Common myeloid progenitor, CD34-positive (primary cell): ENCODE measurements around the gene ARF5.

Experiments used
- CTCF ChIA-PET: fragments of 350-600 bp; sonication (Branson Sonifier 250); formaldehyde crosslinking; loops from one replicate; lab custom pipeline; 2021; ENCODE audit warnings: antibody characterized with exemption; lab: Charles Lee
- POLR2A ChIA-PET: fragments of 350-600 bp; sonication (Branson Sonifier 250); formaldehyde crosslinking; loops from one replicate; lab custom pipeline; 2021; ENCODE audit warnings: antibody characterized with exemption; lab: Charles Lee
- DNase-seq, 3 donors: peaks; one replicate each; pipeline versions ENCODE4 v3.0.0 to v3.0.0-alpha.2; 2013
- H3K27ac ChIP-seq, 2 experiments: 1 replicate in 1 of 2; 2 replicates in 1 of 2; pipeline ENCODE4 v1.7.0; 2013; ENCODE audit warnings: inconsistent platforms in 2 of 2, low read length in 2 of 2, mild to moderate bottlenecking in 2 of 2, low read depth in 1 of 2, moderate library complexity in 1 of 2; ENCODE audit not compliant: severe bottlenecking in 2 of 2, insufficient read depth in 1 of 2, poor library complexity in 1 of 2
- H3K27me3 ChIP-seq, 5 experiments: replicated peaks in 2 of 5; 1 replicate in 3 of 5; 2 replicates in 2 of 5; pipeline versions ENCODE4 v1.6.1 to v1.7.0; 2013; ENCODE audit warnings: low read length in 4 of 5, mild to moderate bottlenecking in 2 of 5, moderate library complexity in 2 of 5, inconsistent platforms in 1 of 5; ENCODE audit not compliant: insufficient read depth in 5 of 5, control insufficient read depth in 4 of 5
- H3K36me3 ChIP-seq, 4 experiments: 1 replicate in 2 of 4; 2 replicates in 2 of 4; pipeline versions ENCODE4 v1.6.1 to v1.7.0; 2013; ENCODE audit warnings: low read length in 3 of 4, control low read depth in 1 of 4, mild to moderate bottlenecking in 1 of 4; ENCODE audit not compliant: control insufficient read depth in 4 of 4, insufficient read depth in 4 of 4
- H3K4me1 ChIP-seq, 4 experiments: 1 replicate in 3 of 4; 2 replicates in 1 of 4; pipeline versions ENCODE4 v1.6.1 to v1.7.1; 2013; ENCODE audit warnings: low read length in 3 of 4, mild to moderate bottlenecking in 3 of 4, control low read depth in 1 of 4, inconsistent platforms in 1 of 4, moderate library complexity in 1 of 4; ENCODE audit not compliant: control insufficient read depth in 4 of 4, insufficient read depth in 4 of 4; ENCODE audit errors: control extremely low read depth in 1 of 4
- H3K4me3 ChIP-seq, 7 experiments: 1 replicate in 4 of 7; 2 replicates in 3 of 7; pipeline versions ENCODE4 v1.5.1 to v1.7.0; 2013; ENCODE audit warnings: mild to moderate bottlenecking in 7 of 7, low read length in 6 of 7, moderate library complexity in 6 of 7, inconsistent platforms in 2 of 7, low read depth in 2 of 7, control low read depth in 1 of 7; ENCODE audit not compliant: insufficient read depth in 4 of 7, control insufficient read depth in 1 of 7; ENCODE audit errors: extremely low read depth in 1 of 7
- H3K9me3 ChIP-seq, 5 experiments: 1 replicate in 4 of 5; 2 replicates in 1 of 5; pipeline versions ENCODE4 v1.6.1 to v1.7.1; 2013; ENCODE audit warnings: low read length in 4 of 5, mild to moderate bottlenecking in 2 of 5, inconsistent platforms in 1 of 5, low read depth in 1 of 5, moderate library complexity in 1 of 5; ENCODE audit not compliant: control insufficient read depth in 4 of 5, insufficient read depth in 2 of 5; ENCODE audit errors: control extremely low read depth in 1 of 5
- WGBS: methylation state at CpG from one replicate; pipeline ENCODE4 v1.1.5; 2013; ENCODE audit not compliant: insufficient coverage; 5-methylcytosine and 5-hydroxymethylcytosine counted together

The ARF5 gene

DNA sequence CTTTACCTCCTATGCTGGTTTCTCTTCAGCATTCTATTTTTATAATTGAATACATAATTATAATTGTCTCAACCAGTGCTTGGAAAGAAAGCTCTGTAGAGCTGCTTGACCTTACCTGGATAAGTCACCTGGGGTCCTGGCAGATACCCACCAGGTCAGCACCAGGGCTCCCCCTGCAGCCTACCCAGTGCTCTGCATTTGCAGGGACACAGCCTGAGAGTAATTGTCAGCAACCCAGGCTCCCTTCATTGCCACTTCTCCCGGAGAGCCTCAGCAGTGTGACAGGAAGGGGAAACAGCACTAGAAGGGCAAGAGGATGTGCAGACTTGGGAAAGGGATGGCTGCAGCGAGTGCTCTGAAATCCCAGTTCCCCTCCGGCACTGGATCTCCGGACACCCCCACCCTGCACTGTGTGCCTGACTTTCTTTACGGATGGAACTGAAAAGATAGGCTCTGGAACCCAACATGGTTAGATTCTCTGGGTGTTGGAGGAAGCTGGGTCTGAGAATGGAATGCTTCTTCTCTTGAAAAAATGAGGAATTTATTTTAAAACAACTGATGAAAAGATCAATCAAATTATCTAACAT, 41.1 kb downstream of the ARF5 start:
- CTCF ChIA-PET, result interaction anchor here (0.6 to 2.6 kb wide), 5 partner anchors 13 to 182 kb away, joined by 3 to 11 read pairs (median 4); partner anchors contain the start of gene ARF5
- 0% methylated on average over 1 of the region's 5 CpGs for WGBS
- peak overlapping the region in 1 of 7 experiments; percentile 53 for H3K4me3 ChIP-seq
- no peaks in the 10 kb centered on the region for H3K36me3 ChIP-seq
- POLR2A ChIA-PET, result no interaction called here
- no peak overlapping the region for H3K27ac ChIP-seq
- no peaks in the 10 kb centered on the region for H3K9me3 ChIP-seq
- peak in 2 of 3 donors; percentile 17 to 22 for DNase-seq
- H3K27me3 ChIP-seq, result peaks cover 0 to 4% (median 2%) of the 10 kb centered on the region in 5 experiments
- H3K4me1 ChIP-seq, result peaks cover 0 to 3% (median 0%) of the 10 kb centered on the region in 4 experiments

DNA sequence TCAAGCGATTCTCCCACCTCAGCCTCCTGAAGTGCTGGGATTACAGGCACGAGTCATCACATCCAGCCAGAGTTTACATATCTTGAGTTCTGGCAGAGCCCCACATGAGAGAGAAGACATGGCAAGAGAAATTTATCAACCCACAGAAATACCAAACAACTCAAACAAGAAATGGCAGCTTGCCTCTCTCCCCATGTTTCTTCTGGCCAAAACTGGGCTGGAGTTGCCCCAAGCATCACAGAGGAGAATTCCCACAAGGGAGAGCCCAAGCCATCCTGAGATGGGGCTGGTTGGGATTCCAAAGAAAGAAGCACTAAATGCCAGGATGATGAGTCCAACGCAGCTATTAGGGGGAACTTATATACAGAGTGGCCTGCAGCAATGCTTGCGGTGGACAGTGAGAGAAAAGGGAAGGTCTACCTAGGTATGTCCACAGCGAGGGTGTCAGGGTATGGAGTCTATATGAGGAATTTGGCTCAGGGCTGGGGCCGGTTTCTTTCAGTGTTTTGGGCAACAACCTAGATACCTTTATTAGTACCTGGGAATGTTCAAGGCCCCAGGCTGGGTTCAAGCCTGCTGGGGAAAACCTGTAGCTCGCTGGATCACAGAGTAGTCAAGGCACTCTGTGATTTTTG, 44.2 kb downstream of the ARF5 start:
- H3K9me3 ChIP-seq, result no peaks in the 10 kb centered on the region
- peaks cover 0 to 3% (median 0%) of the 10 kb centered on the region in 4 experiments for H3K4me1 ChIP-seq
- H3K4me3 ChIP-seq, result no peak overlapping the region
- H3K36me3 ChIP-seq, result no peaks in the 10 kb centered on the region
- CTCF ChIA-PET, result no interaction called here
- WGBS, result 88% methylated on average over 5 of the region's 7 CpGs
- DNase-seq, result no peak
- H3K27ac ChIP-seq, result no peak overlapping the region
- H3K27me3 ChIP-seq, result no peaks in the 10 kb centered on the region
- POLR2A ChIA-PET, result interaction anchor here (0.7 kb wide), 1 partner anchor 15 kb away, joined by 3 read pairs; no protein-coding TSS in a partner anchor

DNA sequence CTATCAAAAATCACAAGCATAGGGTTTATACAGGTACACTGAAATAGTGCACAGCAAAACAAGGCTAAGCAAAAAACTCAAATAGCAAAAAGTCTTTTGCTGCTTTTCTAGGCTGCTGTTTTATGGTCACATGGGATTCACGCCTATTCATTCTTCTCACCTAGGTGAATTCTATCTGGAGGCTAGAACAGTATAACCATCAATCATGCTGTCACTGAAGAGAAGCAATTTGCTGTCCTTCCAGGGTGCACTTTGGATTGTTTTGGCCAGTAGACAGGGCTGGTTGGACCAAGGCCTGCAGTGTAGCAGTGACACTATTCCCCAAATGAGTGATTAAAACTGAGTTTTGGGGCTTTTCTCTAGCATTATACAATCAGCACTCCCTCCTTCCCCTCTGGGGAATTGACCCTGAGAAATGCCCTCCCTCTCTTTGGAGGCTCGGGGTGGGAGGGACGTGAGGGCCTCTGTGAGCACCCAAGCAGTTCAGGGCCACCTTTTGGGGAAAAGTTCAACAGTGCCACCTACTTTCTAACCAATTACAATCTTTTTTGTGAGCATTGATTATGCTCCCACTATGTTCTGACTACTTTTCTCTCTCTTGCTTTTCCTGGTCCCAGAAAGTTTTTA, 47.6 kb downstream of the ARF5 start:
- 100% methylated on average over 1 of the region's 3 CpGs for WGBS
- CTCF ChIA-PET, result no interaction called here

DNA sequence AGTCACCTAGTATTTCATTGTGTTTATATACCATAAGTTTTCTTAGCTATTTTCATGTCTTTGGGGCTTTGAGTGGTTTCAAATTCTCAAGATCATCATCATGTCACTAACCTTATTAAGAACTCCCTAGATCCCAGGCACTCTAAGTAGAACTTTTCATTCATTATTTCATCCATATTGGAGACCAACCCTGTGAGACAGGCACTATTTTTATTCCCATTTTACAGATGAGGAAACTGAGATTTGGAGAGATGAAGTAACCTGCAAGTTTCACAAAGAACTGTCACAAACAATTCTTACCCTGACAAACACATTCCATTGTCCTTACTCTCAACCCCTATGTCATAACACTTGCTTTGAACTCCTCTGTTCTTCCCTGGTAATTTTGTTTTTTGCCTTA, 50.0 kb downstream of the ARF5 start:
- H3K27me3 ChIP-seq, result no peaks in the 10 kb centered on the region
- CTCF ChIA-PET, result interaction anchor here (1.0 kb wide), 1 partner anchor 8 kb away, joined by 3 read pairs; no protein-coding TSS in a partner anchor
- H3K4me3 ChIP-seq, result no peak overlapping the region
- POLR2A ChIA-PET, result interaction anchor here (0.7 kb wide), 1 partner anchor 663 kb away, joined by 4 read pairs; no protein-coding TSS in a partner anchor
- no peaks in the 10 kb centered on the region for H3K36me3 ChIP-seq
- no peak for DNase-seq
- H3K4me1 ChIP-seq, result no peaks in the 10 kb centered on the region
- no peaks in the 10 kb centered on the region for H3K9me3 ChIP-seq
- no peak overlapping the region for H3K27ac ChIP-seq

More for the DNA sequence above, 47.6 kb downstream of the ARF5 start:
- no peak overlapping the region for H3K27ac ChIP-seq
- no peaks in the 10 kb centered on the region for H3K4me1 ChIP-seq
- no peaks in the 10 kb centered on the region for H3K9me3 ChIP-seq
- no peak for DNase-seq
- H3K4me3 ChIP-seq, result no peak overlapping the region
- POLR2A ChIA-PET, result interaction anchor here (0.7 kb wide), 1 partner anchor 16 kb away, joined by 3 read pairs; no protein-coding TSS in a partner anchor
- H3K36me3 ChIP-seq, result no peaks in the 10 kb centered on the region
- H3K27me3 ChIP-seq, result no peaks in the 10 kb centered on the region
